Activated naive CD4-positive, alpha-beta T cell treated with anti-CD3 and anti-CD28 coated beads, Interleukin-2, amount 50 U/mL, for 72 hours (primary cell): ENCODE data around the gene FRRS1. TPM values are rescaled to one million over a fixed set of nuclear protein-coding genes. Genes with fewer than 3 reads are reported as not detected.
A peak's percentile ranks its signal among the peaks of the same experiment; 100 is the strongest.
"Not testable (repeated sequence)": the region's sequence is repeated elsewhere in the genome, so short reads cannot be mapped to it uniquely, and the experiment has no call there.

Experiments
- ATAC-seq, 2 donors: fragments of 150-1000 bp; cut with Tn5 transposase; 2 replicates each; pipeline ENCODE4 v1.10.0; 2021; ENCODE audit warnings: mild to moderate bottlenecking in 2 of 2, moderate library complexity in 2 of 2
- DNase-seq, 2 donors: peaks; one replicate each; pipeline ENCODE4 v3.0.0; 2021 to 2022; ENCODE audit warnings: low spot score in 2 of 2
- H3K27ac Mint-ChIP-seq, 2 donors: one replicate each; pipeline ENCODE4 v1.8.0; 2022; ENCODE audit warnings: mild to moderate bottlenecking in 2 of 2, mixed read lengths in 2 of 2
- H3K36me3 Mint-ChIP-seq, 2 donors: one replicate each; pipeline ENCODE4 v1.8.0; 2022; ENCODE audit warnings: mixed read lengths in 2 of 2
- H3K9me3 Mint-ChIP-seq, 2 donors: one replicate each; pipeline ENCODE4 v1.8.0; 2022; ENCODE audit warnings: mixed read lengths in 2 of 2
- total RNA-seq, 2 donors: library from RNA; stranded (reverse); gene quantifications; one replicate each; pipeline ENCODE4 v1.2.3, GENCODE V29; 2022

The FRRS1 gene
- total RNA-seq, 2 donors from 2014 or later = 1.5 to 3.3 TPM

- DNase-seq = no peak
- no peak for ATAC-seq
- Mint-ChIP-seq H3K36me3 (no peaks in the 10 kb centered on the region), H3K27ac (no peak overlapping the region), H3K9me3 (no peaks in the 10 kb centered on the region)
Observed at GRCh38 chr1:99777752-99778151, 11.3 kb upstream of the FRRS1 start.

GRCh38 chr1:99776120-99776519 is 9.7 kb upstream of the FRRS1 start:
- Mint-ChIP-seq H3K9me3 (no peaks in the 10 kb centered on the region), H3K27ac (no peak overlapping the region), H3K36me3 (no peaks in the 10 kb centered on the region)
- no peak for ATAC-seq
- DNase-seq = no peak

GRCh38 chr1:99772809-99773208 is 6.4 kb upstream of the FRRS1 start:
- DNase-seq (no peak), ATAC-seq (no peak)
- no peaks in the 10 kb centered on the region for H3K36me3 Mint-ChIP-seq
- H3K27ac Mint-ChIP-seq = no peak overlapping the region
- no peaks in the 10 kb centered on the region for H3K9me3 Mint-ChIP-seq

- DNase-seq = no peak
- Mint-ChIP-seq H3K9me3 (no peaks in the 10 kb centered on the region), H3K36me3 (no peaks in the 10 kb centered on the region), H3K27ac (no peak overlapping the region)
- no peak for ATAC-seq
Observed at GRCh38 chr1:99771513-99771918, 5.1 kb upstream of the FRRS1 start.

GRCh38 chr1:99768524-99769245 is 2.2 kb upstream of the FRRS1 start:
- DNase-seq (no peak), ATAC-seq (no peak)
- H3K27ac Mint-ChIP-seq = no peak overlapping the region
- no peaks in the 10 kb centered on the region for H3K9me3 Mint-ChIP-seq
- H3K36me3 Mint-ChIP-seq = no peaks in the 10 kb centered on the region

- Mint-ChIP-seq H3K27ac (no peak overlapping the region), H3K36me3 (no peaks in the 10 kb centered on the region), H3K9me3 (no peaks in the 10 kb centered on the region)
- DNase-seq (no peak), ATAC-seq (no peak)
Observed at GRCh38 chr1:99768104-99768503, 1.7 kb upstream of the FRRS1 start.

- Mint-ChIP-seq H3K9me3 (no peaks in the 10 kb centered on the region), H3K36me3 (no peaks in the 10 kb centered on the region), H3K27ac (no peak overlapping the region)
- DNase-seq (no peak), ATAC-seq (no peak)
Observed at GRCh38 chr1:99764909-99765308, 1.5 kb downstream of the FRRS1 start.

GRCh38 chr1:99764439-99764838 is 2.0 kb downstream of the FRRS1 start:
- Mint-ChIP-seq H3K27ac (no peak overlapping the region), H3K9me3 (no peaks in the 10 kb centered on the region), H3K36me3 (no peaks in the 10 kb centered on the region)
- DNase-seq = no peak
- no peak for ATAC-seq

GRCh38 chr1:99763956-99764355 is 2.5 kb downstream of the FRRS1 start:
- DNase-seq = no peak
- Mint-ChIP-seq H3K9me3 (peaks cover 0 to 3% of the 10 kb centered on the region in 2 donors), H3K27ac (no peak overlapping the region), H3K36me3 (no peaks in the 10 kb centered on the region)
- ATAC-seq = no peak

- no peak for DNase-seq
Observed at GRCh38 chr1:99761774-99762173, 4.7 kb downstream of the FRRS1 start.

GRCh38 chr1:99759518-99760160 is 6.8 kb downstream of the FRRS1 start:
- DNase-seq = no peak
- no peak for ATAC-seq
- Mint-ChIP-seq H3K27ac (no peak overlapping the region), H3K9me3 (peaks cover 0 to 4% of the 10 kb centered on the region in 2 donors), H3K36me3 (no peaks in the 10 kb centered on the region)

More at GRCh38 chr1:99761774-99762173, 4.7 kb downstream of the FRRS1 start:
- Mint-ChIP-seq H3K9me3 (peaks cover 0 to 4% of the 10 kb centered on the region in 2 donors), H3K27ac (no peak overlapping the region), H3K36me3 (no peaks in the 10 kb centered on the region)
- no peak for ATAC-seq

GRCh38 chr1:99758686-99759517 is 7.5 kb downstream of the FRRS1 start:
- H3K36me3 Mint-ChIP-seq, ATAC-seq, H3K9me3 Mint-ChIP-seq: not testable (repeated sequence)

GRCh38 chr1:99758073-99758511 is 8.3 kb downstream of the FRRS1 start:
- ATAC-seq = no peak

More at GRCh38 chr1:99758686-99759517, 7.5 kb downstream of the FRRS1 start:
- DNase-seq, H3K27ac Mint-ChIP-seq: not testable (repeated sequence)

GRCh38 chr1:99756598-99756997 is 9.8 kb downstream of the FRRS1 start:
- H3K27ac Mint-ChIP-seq = no peak overlapping the region
- DNase-seq (no peak), ATAC-seq (no peak)
- H3K9me3 Mint-ChIP-seq = peaks cover 4% of the 10 kb centered on the region in 2 donors
- no peaks in the 10 kb centered on the region for H3K36me3 Mint-ChIP-seq

More at GRCh38 chr1:99758073-99758511, 8.3 kb downstream of the FRRS1 start:
- Mint-ChIP-seq H3K36me3 (no peaks in the 10 kb centered on the region), H3K27ac (peak overlapping the region in 1 of 2 donors; percentile 70), H3K9me3 (peaks cover 0 to 4% of the 10 kb centered on the region in 2 donors)
- no peak for DNase-seq

- Mint-ChIP-seq H3K9me3 (peaks cover 4% of the 10 kb centered on the region in 2 donors), H3K36me3 (no peaks in the 10 kb centered on the region), H3K27ac (no peak overlapping the region)
- ATAC-seq (no peak), DNase-seq (no peak)
Observed at GRCh38 chr1:99755664-99756063, 10.8 kb downstream of the FRRS1 start.

GRCh38 chr1:99754697-99755096 is 11.7 kb downstream of the FRRS1 start:
- no peak for DNase-seq
- no peaks in the 10 kb centered on the region for H3K36me3 Mint-ChIP-seq
- no peak for ATAC-seq
- H3K9me3 Mint-ChIP-seq = peaks cover 4% of the 10 kb centered on the region in 2 donors
- H3K27ac Mint-ChIP-seq = no peak overlapping the region

GRCh38 chr1:99754055-99754626 is 12.3 kb downstream of the FRRS1 start:
- H3K27ac Mint-ChIP-seq = no peak overlapping the region
- no peaks in the 10 kb centered on the region for H3K36me3 Mint-ChIP-seq
- DNase-seq (no peak), ATAC-seq (no peak)
- H3K9me3 Mint-ChIP-seq = peaks cover 3 to 4% of the 10 kb centered on the region in 2 donors
